H9 (cell line): Measurements from ENCODE around the gene LIMA1. TPM values are rescaled to one million over a fixed set of nuclear protein-coding genes. Genes with fewer than 3 reads are reported as not detected.

Experiments used
- DNase-seq: peaks from one replicate; pipeline ENCODE4 v3.0.0-alpha.2; 2017
- H2AFZ ChIP-seq: one replicate; pipeline ENCODE4 v1.6.1; 2013; ENCODE audit warnings: mild to moderate bottlenecking, low read length, control low read depth, moderate library complexity
- H2AK5ac ChIP-seq: 2 replicates; pipeline ENCODE4 v1.6.1; 2013; ENCODE audit warnings: low read length, control low read depth, mixed read lengths; ENCODE audit not compliant: insufficient read length
- H2BK120ac ChIP-seq: one replicate; pipeline ENCODE4 v1.6.1; 2013; ENCODE audit warnings: low read depth, mild to moderate bottlenecking, low read length, control low read depth, inconsistent platforms; ENCODE audit not compliant: poor library complexity, severe bottlenecking
- H2BK12ac ChIP-seq: 2 replicates; pipeline ENCODE4 v1.6.1; 2013; ENCODE audit warnings: low read length, control low read depth, mixed read lengths, low read depth; ENCODE audit not compliant: insufficient read length
- H2BK15ac ChIP-seq: 2 replicates; pipeline ENCODE4 v1.6.1; 2013; ENCODE audit warnings: low read depth, low read length, control low read depth
- H2BK20ac ChIP-seq: one replicate; pipeline ENCODE4 v1.6.1; 2013; ENCODE audit warnings: low read depth, mild to moderate bottlenecking, low read length, control low read depth, inconsistent platforms; ENCODE audit not compliant: poor library complexity, severe bottlenecking
- H2BK5ac ChIP-seq: 2 replicates; pipeline ENCODE4 v1.6.1; 2013; ENCODE audit warnings: low read length, control low read depth, mixed read lengths; ENCODE audit not compliant: insufficient read length
- H3K14ac ChIP-seq: 2 replicates; pipeline ENCODE4 v1.6.1; 2013; ENCODE audit warnings: low read length, control low read depth; ENCODE audit not compliant: insufficient read depth
- H3K18ac ChIP-seq: 2 replicates; pipeline ENCODE4 v1.6.1; 2013; ENCODE audit warnings: low read depth, mild to moderate bottlenecking, mixed read lengths, low read length, control low read depth; ENCODE audit not compliant: insufficient read length
- H3K23ac ChIP-seq: 2 replicates; pipeline ENCODE4 v1.6.1; 2013; ENCODE audit warnings: low read length, control low read depth, mixed read lengths, low read depth; ENCODE audit not compliant: insufficient read length
- H3K23me2 ChIP-seq: 2 replicates; pipeline ENCODE4 v1.6.1; 2013; ENCODE audit warnings: low read depth, mild to moderate bottlenecking, mixed read lengths, low read length, control low read depth; ENCODE audit not compliant: insufficient read length, poor library complexity, severe bottlenecking
- H3K27ac ChIP-seq: 2 replicates; pipeline ENCODE4 v1.5.1; 2013; ENCODE audit warnings: low read length, control low read depth, mixed read lengths, low read depth; ENCODE audit not compliant: insufficient read length
- H3K27me3 ChIP-seq: 2 replicates; pipeline ENCODE4 v1.6.1; 2013; ENCODE audit warnings: low read length, control low read depth, inconsistent platforms; ENCODE audit not compliant: insufficient read depth
- H3K4ac ChIP-seq: 2 replicates; pipeline ENCODE4 v1.6.1; 2013; ENCODE audit warnings: low read depth, mild to moderate bottlenecking, control low read depth, inconsistent platforms, low read length, moderate library complexity
- H3K4me1 ChIP-seq: 2 replicates; pipeline ENCODE4 v1.6.1; 2013; ENCODE audit warnings: low read length, control low read depth, inconsistent platforms; ENCODE audit not compliant: insufficient read depth
- H3K4me2 ChIP-seq: 2 replicates; pipeline ENCODE4 v1.6.1; 2013; ENCODE audit warnings: low read length, control low read depth, mixed read lengths; ENCODE audit not compliant: insufficient read length, insufficient read depth
- H3K56ac ChIP-seq: 2 replicates; pipeline ENCODE4 v1.6.1; 2013; ENCODE audit warnings: low read depth, mild to moderate bottlenecking, mixed read lengths, low read length, control low read depth; ENCODE audit not compliant: insufficient read length
- H3K79me1 ChIP-seq: 2 replicates; pipeline ENCODE4 v1.6.1; 2013; ENCODE audit warnings: low read depth, mild to moderate bottlenecking, moderate library complexity, low read length, control low read depth, inconsistent platforms; ENCODE audit not compliant: insufficient read depth, poor library complexity, severe bottlenecking
- H3K79me2 ChIP-seq: 2 replicates; pipeline ENCODE4 v1.6.1; 2013; ENCODE audit warnings: low read length, control low read depth, inconsistent platforms; ENCODE audit not compliant: insufficient read depth
- H3K9ac ChIP-seq: 2 replicates; pipeline ENCODE4 v1.6.1; 2013; ENCODE audit warnings: low read length, control low read depth, mixed read lengths; ENCODE audit not compliant: insufficient read length; ENCODE audit errors: extremely low read depth
- H3K9me3 ChIP-seq: one replicate; pipeline ENCODE4 v1.6.1; 2013; ENCODE audit warnings: low read depth, low read length, inconsistent platforms; ENCODE audit not compliant: control insufficient read depth
- H3T11ph ChIP-seq: one replicate; pipeline ENCODE4 v1.6.1; 2013; ENCODE audit warnings: mild to moderate bottlenecking, low read length, control low read depth, inconsistent platforms
- H4K20me1 ChIP-seq: one replicate; pipeline ENCODE4 v1.6.1; 2013; ENCODE audit not compliant: control insufficient read depth, insufficient read length, insufficient read depth
- H4K5ac ChIP-seq: 2 replicates; pipeline ENCODE4 v1.6.1; 2013; ENCODE audit warnings: low read depth, mild to moderate bottlenecking, mixed read lengths, low read length, control low read depth; ENCODE audit not compliant: insufficient read length
- H4K8ac ChIP-seq: replicated peaks from 2 replicates; pipeline ENCODE4 v1.6.1; 2013; ENCODE audit warnings: low read length, control low read depth, mixed read lengths, low read depth; ENCODE audit not compliant: insufficient read length
- H4K91ac ChIP-seq: 2 replicates; pipeline ENCODE4 v1.6.1; 2013; ENCODE audit warnings: low read depth, mild to moderate bottlenecking, moderate library complexity, mixed read lengths, low read length, control low read depth; ENCODE audit not compliant: insufficient read length
- H3K27ac Mint-ChIP-seq, 3 experiments: 2 replicates in 2 of 3; 3 replicates in 1 of 3; pipeline ENCODE4 v1.8.0; 2020 to 2021; ENCODE audit warnings: mixed read lengths in 3 of 3, mild to moderate bottlenecking in 1 of 3, moderate library complexity in 1 of 3
- H3K27me3 Mint-ChIP-seq: 2 replicates; pipeline ENCODE4 v1.8.0; 2021; ENCODE audit warnings: low read depth, mild to moderate bottlenecking, moderate library complexity, mixed read lengths
- H3K36me3 Mint-ChIP-seq, 3 experiments: 2 replicates in 2 of 3; 3 replicates in 1 of 3; pipeline ENCODE4 v1.8.0; 2020 to 2021; ENCODE audit warnings: low read depth in 3 of 3, mixed read lengths in 3 of 3; ENCODE audit not compliant: insufficient read depth in 1 of 3
- H3K4me1 Mint-ChIP-seq, 2 experiments: 2 replicates each; pipeline ENCODE4 v1.8.0; 2020; ENCODE audit warnings: mixed read lengths in 2 of 2
- H3K4me3 Mint-ChIP-seq, 2 experiments: 2 replicates in 1 of 2; 3 replicates in 1 of 2; pipeline ENCODE4 v1.8.0; 2020 to 2021; ENCODE audit warnings: mild to moderate bottlenecking in 2 of 2, mixed read lengths in 2 of 2, moderate library complexity in 1 of 2
- H3K9me3 Mint-ChIP-seq, 2 experiments: 2 replicates in 1 of 2; 3 replicates in 1 of 2; pipeline ENCODE4 v1.8.0; 2020; ENCODE audit warnings: mild to moderate bottlenecking in 2 of 2, mixed read lengths in 2 of 2, moderate library complexity in 1 of 2
- WGBS: extraction: QIAGEN DNeasy Blood & Tissue Kit; methylation state at CpG from one replicate; pipeline ENCODE4 v1.1.7; 2013; ENCODE audit warnings: missing lambda C conversion rate, low lambda C conversion rate, mixed read lengths; ENCODE audit not compliant: insufficient read length; ENCODE audit errors: extremely low coverage; 5-methylcytosine and 5-hydroxymethylcytosine counted together
- total RNA-seq: library from RNA; stranded (reverse); gene quantifications from 2 replicates; pipeline ENCODE4 v1.2.1, GENCODE V29; 2021
- TF ChIP-seq, protein P1 (sequence below): fragments of 200-600 bp; sonication (generic); conservative IDR thresholded peaks from 3 replicates; pipeline ENCODE4 v1.8.0; 2021; ENCODE audit warnings: antibody characterized with exemption, mild to moderate bottlenecking

The LIMA1 gene
- total RNA-seq, 1 experiment from 2014 or later: 40.8 TPM

DNA sequence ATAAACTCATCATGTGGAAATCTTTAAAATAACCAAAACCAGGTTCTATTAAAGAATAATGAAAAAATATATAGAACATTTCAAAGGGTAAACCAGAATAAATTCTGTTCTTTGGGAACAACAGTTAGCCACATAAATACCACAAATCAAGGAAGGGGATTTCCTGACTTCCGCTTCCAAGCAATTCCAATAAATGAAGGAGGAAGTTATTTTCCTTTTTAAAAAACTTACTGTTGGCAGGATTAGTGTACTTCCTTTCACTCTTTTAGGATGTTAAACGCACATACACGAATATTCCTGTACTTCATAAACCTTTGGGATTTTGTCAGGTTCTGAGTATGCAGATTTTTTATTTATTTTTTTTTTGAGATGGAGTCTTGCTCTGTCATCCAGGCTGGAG is 13.7 kb upstream of the LIMA1 start:
- TF ChIP-seq, protein P1, sequence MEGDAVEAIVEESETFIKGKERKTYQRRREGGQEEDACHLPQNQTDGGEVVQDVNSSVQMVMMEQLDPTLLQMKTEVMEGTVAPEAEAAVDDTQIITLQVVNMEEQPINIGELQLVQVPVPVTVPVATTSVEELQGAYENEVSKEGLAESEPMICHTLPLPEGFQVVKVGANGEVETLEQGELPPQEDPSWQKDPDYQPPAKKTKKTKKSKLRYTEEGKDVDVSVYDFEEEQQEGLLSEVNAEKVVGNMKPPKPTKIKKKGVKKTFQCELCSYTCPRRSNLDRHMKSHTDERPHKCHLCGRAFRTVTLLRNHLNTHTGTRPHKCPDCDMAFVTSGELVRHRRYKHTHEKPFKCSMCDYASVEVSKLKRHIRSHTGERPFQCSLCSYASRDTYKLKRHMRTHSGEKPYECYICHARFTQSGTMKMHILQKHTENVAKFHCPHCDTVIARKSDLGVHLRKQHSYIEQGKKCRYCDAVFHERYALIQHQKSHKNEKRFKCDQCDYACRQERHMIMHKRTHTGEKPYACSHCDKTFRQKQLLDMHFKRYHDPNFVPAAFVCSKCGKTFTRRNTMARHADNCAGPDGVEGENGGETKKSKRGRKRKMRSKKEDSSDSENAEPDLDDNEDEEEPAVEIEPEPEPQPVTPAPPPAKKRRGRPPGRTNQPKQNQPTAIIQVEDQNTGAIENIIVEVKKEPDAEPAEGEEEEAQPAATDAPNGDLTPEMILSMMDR: no peak

More for the DNA sequence above, 13.7 kb upstream of the LIMA1 start:
- Histone ChIP-seq H4K91ac (no peak overlapping the region), H3K27me3 (no peaks in the 10 kb centered on the region), H3K56ac (no peak overlapping the region), H2BK5ac (no peak overlapping the region), H3K79me2 (no peaks in the 10 kb centered on the region), H3K4me1 (no peaks in the 10 kb centered on the region), H4K20me1 (no peaks in the 10 kb centered on the region), H2BK120ac (no peak overlapping the region), H3K4me2 (no peak overlapping the region), H3K23ac (no peak overlapping the region), H2BK12ac (no peak overlapping the region), H3K23me2 (no peaks in the 10 kb centered on the region), H3K18ac (no peak overlapping the region), H3T11ph (no peak overlapping the region), H3K4ac (no peak overlapping the region), H2AFZ (no peak overlapping the region), H3K27ac (no peak overlapping the region), H2AK5ac (no peak overlapping the region), H3K9ac (no peak overlapping the region), H3K79me1 (no peaks in the 10 kb centered on the region), H3K9me3 (no peaks in the 10 kb centered on the region), H4K5ac (no peak overlapping the region), H2BK15ac (no peak overlapping the region), H4K8ac (no peak overlapping the region), H2BK20ac (no peak overlapping the region), H3K14ac (no peak overlapping the region)
- Mint-ChIP-seq H3K36me3 (no peaks in the 10 kb centered on the region), H3K4me3 (no peak overlapping the region), H3K27ac (peak overlapping the region in 1 of 3 experiments; percentile 45; a peak in 1 of 7 replicates), H3K4me1 (peaks cover 0 to 7% of the 10 kb centered on the region in 2 experiments; a peak in 3 of 4 replicates), H3K9me3 (peaks cover 0 to 2% of the 10 kb centered on the region in 2 experiments; a peak in 2 of 5 replicates), H3K27me3 (no peaks in the 10 kb centered on the region)
- WGBS: no CpG with 5 or more reads among the region's 3 CpGs
- no peak for DNase-seq
